Endothelial cell of umbilical vein (primary cell): ENCODE measurements around the gene TSPEAR.

Experiments used
- CTCF ChIP-seq, 2 donors: IDR thresholded peaks; 1 replicate in 1 of 2; 2 replicates in 1 of 2; pipeline ENCODE4 v1.5.1; 2011; ENCODE audit warnings: low read length in 2 of 2, mild to moderate bottlenecking in 2 of 2, moderate library complexity in 2 of 2, control low read depth in 1 of 2, inconsistent platforms in 1 of 2, low read depth in 1 of 2; ENCODE audit not compliant: insufficient read depth in 1 of 2; ENCODE audit errors: extremely low read depth in 1 of 2
- EZH2 ChIP-seq: IDR thresholded peaks from 2 replicates; pipeline ENCODE4 v1.6.1; 2012; ENCODE audit warnings: borderline replicate concordance, low read depth, mild to moderate bottlenecking, moderate library complexity, low read length, inconsistent platforms; ENCODE audit not compliant: severe bottlenecking
- MAX ChIP-seq: IDR thresholded peaks from 2 replicates; pipeline ENCODE4 v1.6.1; 2011; ENCODE audit not compliant: insufficient read depth, insufficient read length
- POLR2A ChIP-seq: IDR thresholded peaks from 2 replicates; pipeline ENCODE4 v1.6.1; 2012; ENCODE audit warnings: low read depth, mild to moderate bottlenecking, control low read depth, low read length
- POLR2AphosphoS5 ChIP-seq: IDR thresholded peaks from 2 replicates; pipeline ENCODE4 v1.6.1; 2012; ENCODE audit warnings: low read depth, mild to moderate bottlenecking, control low read depth, low read length, moderate library complexity; ENCODE audit not compliant: insufficient read depth

GRCh38 chr21:44464351-44464750, 247.0 kb downstream of the TSPEAR start:
- TF ChIP-seq CTCF (IDR thresholded peaks at IDR 0.05; ENCODE audit: extremely low read depth in 1 of 2, insufficient read depth in 1 of 2, low read depth in 1 of 2, low read length in 2 of 2), result no peak
- no peak for TF ChIP-seq POLR2A
- no peak for TF ChIP-seq POLR2AphosphoS5
- no peak for TF ChIP-seq EZH2
- no peak for TF ChIP-seq MAX
